ENCODE measurements around the gene CDH13.

Gene CDH13

DNA sequence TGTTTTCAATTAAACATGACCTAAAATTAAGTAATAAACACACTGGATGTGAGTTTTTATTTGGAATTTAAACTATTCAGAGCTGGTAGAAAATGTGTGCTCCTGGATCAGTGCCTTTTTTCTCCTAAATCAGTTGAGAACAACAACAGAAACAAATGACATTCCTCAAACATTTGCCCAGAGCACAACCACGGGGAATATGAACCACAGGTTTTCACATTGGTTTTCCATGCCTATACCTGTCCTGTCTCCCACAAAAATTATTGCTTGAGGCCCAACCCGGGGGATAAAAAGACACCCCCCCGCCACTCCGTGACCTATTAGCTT is 1187.9 kb downstream of the CDH13 start:
- no peaks in the 10 kb centered on the region for H3K27me3 ChIP-seq (ENCODE audit: insufficient read depth, low read length)
- no peak overlapping the region for H2BK120ac ChIP-seq (ENCODE audit: insufficient read depth, low read length, poor library complexity)
- no peak overlapping the region for H4K8ac ChIP-seq (ENCODE audit: low read depth, low read length)
- no peak overlapping the region for H2AK5ac ChIP-seq (ENCODE audit: low read length)
- H3K79me1 ChIP-seq (ENCODE audit: low read length): no peaks in the 10 kb centered on the region
- no peak overlapping the region for H3K9ac ChIP-seq (ENCODE audit: low read length)
- no CpG with 5 or more reads among the region's 4 CpGs for WGBS (ENCODE audit: extremely low coverage, insufficient coverage, insufficient read length)
- no peak for DNase-seq
- H3K27ac ChIP-seq (ENCODE audit: low read depth, low read length): no peak overlapping the region
- no peak overlapping the region for H3K4me2 ChIP-seq (ENCODE audit: low read length)
- H3K14ac ChIP-seq (ENCODE audit: low read length): no peak overlapping the region
- no peak overlapping the region for H4K12ac ChIP-seq (ENCODE audit: low read depth, low read length)
- no peak overlapping the region for H2BK5ac ChIP-seq (ENCODE audit: low read depth, low read length, poor library complexity)
- H3K4me3 ChIP-seq (ENCODE audit: low read depth, low read length): no peak overlapping the region
- H3K18ac ChIP-seq (ENCODE audit: low read length): no peak overlapping the region
- no peak overlapping the region for H4K91ac ChIP-seq (ENCODE audit: low read depth, low read length)
- H3K4me1 ChIP-seq (ENCODE audit: control insufficient read depth in 1 of 2, insufficient read depth in 2 of 2, low read length in 2 of 2): peaks cover 0 to 4% of the 10 kb centered on the region in 2 experiments
- no peak overlapping the region for H2BK12ac ChIP-seq (ENCODE audit: low read length)
- H2AFZ ChIP-seq (ENCODE audit: insufficient read depth, low read length, poor library complexity): no peak overlapping the region
- H3K79me2 ChIP-seq (ENCODE audit: control insufficient read depth, insufficient read depth, low read length, poor library complexity): no peaks in the 10 kb centered on the region
- H3K9me3 ChIP-seq (ENCODE audit: insufficient read depth, low read depth, low read length): peaks cover 2% of the 10 kb centered on the region
- peaks cover 1 to 6% of the 10 kb centered on the region in 2 experiments for H3K36me3 ChIP-seq (ENCODE audit: control insufficient read depth in 1 of 2, insufficient read depth in 2 of 2, low read length in 2 of 2)
- no peak overlapping the region for H3K23ac ChIP-seq (ENCODE audit: low read length)
- H3K4ac ChIP-seq (ENCODE audit: low read depth, low read length): no peak overlapping the region

DNA sequence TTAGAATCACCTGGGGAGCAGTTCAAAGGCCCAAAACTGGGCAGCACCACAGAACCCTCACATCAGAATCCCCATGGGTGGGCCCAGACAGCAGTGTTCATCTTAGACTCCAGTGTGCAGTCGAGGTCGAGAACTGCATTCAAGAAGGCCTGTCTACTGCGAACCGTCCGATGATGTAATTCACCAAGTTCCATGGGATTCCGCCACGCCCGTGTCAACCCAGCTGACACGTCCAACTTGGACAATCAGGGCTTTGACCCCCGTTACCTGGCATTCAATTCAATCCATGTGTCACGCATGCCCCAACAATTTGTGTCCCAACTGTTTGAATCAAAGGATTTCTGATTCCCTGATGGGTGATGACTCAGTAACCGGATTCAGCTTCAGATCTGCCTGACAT is 1190.3 kb downstream of the CDH13 start:
- Histone ChIP-seq H3K14ac (ENCODE audit: low read length) (no peak overlapping the region), H3K4me3 (ENCODE audit: low read depth, low read length) (no peak overlapping the region), H2AK5ac (ENCODE audit: low read length) (no peak overlapping the region), H4K91ac (ENCODE audit: low read depth, low read length) (no peak overlapping the region), H3K36me3 (ENCODE audit: control insufficient read depth in 1 of 2, insufficient read depth in 2 of 2, low read length in 2 of 2) (peaks cover 0 to 6% of the 10 kb centered on the region in 2 experiments), H3K79me1 (ENCODE audit: low read length) (no peaks in the 10 kb centered on the region), H3K4me2 (ENCODE audit: low read length) (no peak overlapping the region), H4K12ac (ENCODE audit: low read depth, low read length) (no peak overlapping the region), H3K79me2 (ENCODE audit: control insufficient read depth, insufficient read depth, low read length, poor library complexity) (no peaks in the 10 kb centered on the region), H3K4ac (ENCODE audit: low read depth, low read length) (no peak overlapping the region), H3K27me3 (ENCODE audit: insufficient read depth, low read length) (no peaks in the 10 kb centered on the region), H3K18ac (ENCODE audit: low read length) (no peak overlapping the region), H3K4me1 (ENCODE audit: control insufficient read depth in 1 of 2, insufficient read depth in 2 of 2, low read length in 2 of 2) (peaks cover 0 to 3% of the 10 kb centered on the region in 2 experiments), H4K8ac (ENCODE audit: low read depth, low read length) (no peak overlapping the region), H3K27ac (ENCODE audit: low read depth, low read length) (no peak overlapping the region), H2BK120ac (ENCODE audit: insufficient read depth, low read length, poor library complexity) (no peak overlapping the region), H3K9ac (ENCODE audit: low read length) (no peak overlapping the region), H3K9me3 (ENCODE audit: insufficient read depth, low read depth, low read length) (peaks cover 2% of the 10 kb centered on the region), H3K23ac (ENCODE audit: low read length) (no peak overlapping the region), H2BK5ac (ENCODE audit: low read depth, low read length, poor library complexity) (no peak overlapping the region), H2BK12ac (ENCODE audit: low read length) (no peak overlapping the region), H2AFZ (ENCODE audit: insufficient read depth, low read length, poor library complexity) (no peak overlapping the region)
- peak in 1 of 2 donors; percentile 16 for DNase-seq
- no CpG with 5 or more reads among the region's 12 CpGs for WGBS (ENCODE audit: extremely low coverage, insufficient coverage, insufficient read length)

DNA sequence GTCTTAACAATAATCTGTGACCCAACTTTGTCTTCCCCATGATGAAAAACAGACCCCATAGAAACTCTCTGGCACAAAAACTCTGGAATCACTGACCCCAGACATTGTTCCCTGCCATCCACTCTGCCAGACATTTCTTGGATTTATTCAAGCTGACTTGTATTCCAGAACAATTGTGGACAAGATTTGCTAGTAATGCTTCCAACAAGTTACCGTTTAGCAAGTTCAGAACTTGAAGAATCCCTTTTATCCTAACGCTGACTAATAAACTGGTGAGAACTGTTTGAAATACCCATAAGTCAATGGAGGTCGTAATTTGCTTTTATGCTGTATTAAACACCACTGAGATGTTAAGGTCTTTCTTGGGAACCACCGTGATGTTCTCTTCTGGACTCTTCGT is 1191.5 kb downstream of the CDH13 start:
- Histone ChIP-seq H3K27me3 (ENCODE audit: insufficient read depth, low read length) (no peaks in the 10 kb centered on the region), H3K79me1 (ENCODE audit: low read length) (no peaks in the 10 kb centered on the region), H4K91ac (ENCODE audit: low read depth, low read length) (no peak overlapping the region), H3K23ac (ENCODE audit: low read length) (no peak overlapping the region), H3K4me1 (ENCODE audit: control insufficient read depth in 1 of 2, insufficient read depth in 2 of 2, low read length in 2 of 2) (peaks cover 0 to 3% of the 10 kb centered on the region in 2 experiments), H3K14ac (ENCODE audit: low read length) (no peak overlapping the region), H2BK5ac (ENCODE audit: low read depth, low read length, poor library complexity) (no peak overlapping the region), H3K27ac (ENCODE audit: low read depth, low read length) (no peak overlapping the region), H4K12ac (ENCODE audit: low read depth, low read length) (no peak overlapping the region), H4K8ac (ENCODE audit: low read depth, low read length) (no peak overlapping the region), H3K4me3 (ENCODE audit: low read depth, low read length) (no peak overlapping the region), H2BK12ac (ENCODE audit: low read length) (no peak overlapping the region), H2BK120ac (ENCODE audit: insufficient read depth, low read length, poor library complexity) (no peak overlapping the region), H2AFZ (ENCODE audit: insufficient read depth, low read length, poor library complexity) (no peak overlapping the region), H3K4ac (ENCODE audit: low read depth, low read length) (no peak overlapping the region), H3K18ac (ENCODE audit: low read length) (no peak overlapping the region), H3K4me2 (ENCODE audit: low read length) (no peak overlapping the region), H3K9me3 (ENCODE audit: insufficient read depth, low read depth, low read length) (peaks cover 2% of the 10 kb centered on the region), H2AK5ac (ENCODE audit: low read length) (no peak overlapping the region), H3K36me3 (ENCODE audit: control insufficient read depth in 1 of 2, insufficient read depth in 2 of 2, low read length in 2 of 2) (no peaks in the 10 kb centered on the region), H3K9ac (ENCODE audit: low read length) (no peak overlapping the region), H3K79me2 (ENCODE audit: control insufficient read depth, insufficient read depth, low read length, poor library complexity) (no peaks in the 10 kb centered on the region)
- no peak for DNase-seq
- WGBS (ENCODE audit: extremely low coverage, insufficient coverage, insufficient read length): no CpG with 5 or more reads among the region's 5 CpGs

DNA sequence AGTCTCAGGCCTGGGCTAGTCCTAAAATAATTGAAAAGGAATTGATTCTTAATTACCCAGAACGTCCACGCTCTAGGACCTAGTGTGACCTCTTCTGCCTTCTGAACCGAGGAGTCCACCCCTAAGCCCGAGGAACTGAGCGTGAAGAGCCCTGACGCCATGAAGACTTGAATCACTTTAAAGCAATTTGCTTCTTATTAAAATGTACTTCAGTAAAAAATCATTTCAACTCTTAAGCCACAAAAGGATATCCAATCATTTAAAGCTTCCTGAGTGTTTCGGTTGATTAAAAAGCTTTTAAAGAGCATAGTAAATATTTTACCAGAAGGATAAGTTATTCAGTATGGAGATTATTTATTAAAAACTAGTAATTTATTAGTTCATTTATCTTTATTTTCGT is 1192.6 kb downstream of the CDH13 start:
- Histone ChIP-seq H3K4me1 (ENCODE audit: control insufficient read depth in 1 of 2, insufficient read depth in 2 of 2, low read length in 2 of 2) (peaks cover 0 to under 1% of the 10 kb centered on the region in 2 experiments), H3K14ac (ENCODE audit: low read length) (no peak overlapping the region), H2BK5ac (ENCODE audit: low read depth, low read length, poor library complexity) (no peak overlapping the region), H3K9ac (ENCODE audit: low read length) (no peak overlapping the region), H4K91ac (ENCODE audit: low read depth, low read length) (no peak overlapping the region), H3K4me3 (ENCODE audit: low read depth, low read length) (no peak overlapping the region), H2BK12ac (ENCODE audit: low read length) (no peak overlapping the region), H3K79me1 (ENCODE audit: low read length) (no peaks in the 10 kb centered on the region), H4K12ac (ENCODE audit: low read depth, low read length) (no peak overlapping the region), H3K18ac (ENCODE audit: low read length) (no peak overlapping the region), H2AK5ac (ENCODE audit: low read length) (no peak overlapping the region), H3K27ac (ENCODE audit: low read depth, low read length) (no peak overlapping the region), H4K8ac (ENCODE audit: low read depth, low read length) (no peak overlapping the region), H3K9me3 (ENCODE audit: insufficient read depth, low read depth, low read length) (peaks cover under 1% of the 10 kb centered on the region), H3K23ac (ENCODE audit: low read length) (no peak overlapping the region), H3K27me3 (ENCODE audit: insufficient read depth, low read length) (no peaks in the 10 kb centered on the region), H2BK120ac (ENCODE audit: insufficient read depth, low read length, poor library complexity) (no peak overlapping the region), H2AFZ (ENCODE audit: insufficient read depth, low read length, poor library complexity) (no peak overlapping the region), H3K4ac (ENCODE audit: low read depth, low read length) (no peak overlapping the region), H3K36me3 (ENCODE audit: control insufficient read depth in 1 of 2, insufficient read depth in 2 of 2, low read length in 2 of 2) (no peaks in the 10 kb centered on the region), H3K4me2 (ENCODE audit: low read length) (no peak overlapping the region), H3K79me2 (ENCODE audit: control insufficient read depth, insufficient read depth, low read length, poor library complexity) (no peaks in the 10 kb centered on the region)
- DNase-seq: no peak
- WGBS (ENCODE audit: extremely low coverage, insufficient coverage, insufficient read length): no CpG with 5 or more reads among the region's 8 CpGs

Measured in trophoblast cell (in vitro differentiated cells and primary cell).